Measurements from ENCODE around the gene MTMR10. TPM values are rescaled to one million over a fixed set of nuclear protein-coding genes. Genes with fewer than 3 reads are reported as not detected.

MTMR10 gene
- total and polyA plus RNA-seq, 2 donors (not counting 3 experiments of a cell fraction or from before 2014, with no cell fraction given), result 48.3 to 88.5 TPM

DNA sequence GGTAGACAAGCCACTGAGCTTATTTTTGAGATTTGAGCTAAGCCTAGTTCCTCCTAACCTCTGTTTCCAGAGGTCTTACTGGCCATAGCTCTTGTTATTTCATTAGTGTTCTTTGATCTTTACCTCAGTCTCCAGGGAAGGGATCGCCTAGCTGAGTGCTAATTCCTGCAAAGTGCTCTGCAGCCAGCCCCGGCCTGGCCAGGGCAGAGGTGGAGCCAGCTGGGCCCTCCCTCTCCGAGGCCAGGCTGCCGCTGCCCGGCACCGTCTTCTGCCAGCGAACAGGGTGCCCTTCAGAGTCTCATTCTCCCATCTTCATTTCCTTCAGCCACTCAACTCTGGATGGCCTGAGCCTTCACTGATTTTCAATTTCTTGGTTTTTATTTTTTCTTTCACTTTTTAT, 68.0 kb downstream of the MTMR10 start:
- dilution Hi-C loops (cut with MboI; ENCODE audit: extremely low pct_ligation_motif_present, low sequenced_read_pairs), result no loop called here
- Histone ChIP-seq H4K20me1 (replicated peaks; ENCODE audit: control insufficient read depth, extremely low read depth, insufficient read depth, low read length) (no peaks in the 10 kb centered on the region), H3K4me2 (ENCODE audit: insufficient read depth, low read length) (peak overlapping the region; percentile 20), H2AFZ (ENCODE audit: low read depth, low read length) (peak overlapping the region; percentile 54), H3K9me3 (replicated peaks; ENCODE audit: control insufficient read depth, insufficient read depth, low read length) (no peaks in the 10 kb centered on the region), H3K9ac (replicated peaks; ENCODE audit: extremely low read depth, insufficient read depth, low read length) (no peak overlapping the region), H3K27ac (ENCODE audit: insufficient read depth, low read depth, low read length) (no peak overlapping the region), H3K9me1 (replicated peaks; ENCODE audit: control insufficient read depth, extremely low read depth, insufficient read depth, low read length) (no peaks in the 10 kb centered on the region), H3K4me3 (replicated peaks in 1 of 3; ENCODE audit: insufficient read depth in 1 of 3, low read depth in 1 of 3, low read length in 3 of 3) (no peak overlapping the region), H3K36me3 (ENCODE audit: control insufficient read depth in 2 of 2, extremely low read depth in 1 of 2, insufficient read depth in 2 of 2, low read length in 2 of 2) (peaks cover 5 to 16% of the 10 kb centered on the region in 2 experiments), H3K4me1 (ENCODE audit: control insufficient read depth, extremely low read depth, insufficient read depth, low read length) (peaks cover 18% of the 10 kb centered on the region), H3K27me3 (ENCODE audit: control insufficient read depth in 2 of 2, insufficient read depth in 2 of 2, low read length in 2 of 2) (no peaks in the 10 kb centered on the region), H3K79me2 (ENCODE audit: control insufficient read depth, insufficient read depth, low read length) (no peaks in the 10 kb centered on the region)
- CTCF ChIA-PET, result interaction anchor here (0.7 to 3.8 kb wide), 6 partner anchors 8 to 206 kb away, joined by 3 to 24 read pairs (median 4); partner anchors contain the start of gene FAN1
- no peak for TF ChIP-seq POLR2AphosphoS5 (IDR thresholded peaks at IDR 0.05; ENCODE audit: insufficient read depth, low read depth, low read length)
- no peak for TF ChIP-seq EZH2 (IDR thresholded peaks at IDR 0.05; ENCODE audit: borderline replicate concordance, low read depth, low read length, severe bottlenecking)
- TF ChIP-seq, protein P1, sequence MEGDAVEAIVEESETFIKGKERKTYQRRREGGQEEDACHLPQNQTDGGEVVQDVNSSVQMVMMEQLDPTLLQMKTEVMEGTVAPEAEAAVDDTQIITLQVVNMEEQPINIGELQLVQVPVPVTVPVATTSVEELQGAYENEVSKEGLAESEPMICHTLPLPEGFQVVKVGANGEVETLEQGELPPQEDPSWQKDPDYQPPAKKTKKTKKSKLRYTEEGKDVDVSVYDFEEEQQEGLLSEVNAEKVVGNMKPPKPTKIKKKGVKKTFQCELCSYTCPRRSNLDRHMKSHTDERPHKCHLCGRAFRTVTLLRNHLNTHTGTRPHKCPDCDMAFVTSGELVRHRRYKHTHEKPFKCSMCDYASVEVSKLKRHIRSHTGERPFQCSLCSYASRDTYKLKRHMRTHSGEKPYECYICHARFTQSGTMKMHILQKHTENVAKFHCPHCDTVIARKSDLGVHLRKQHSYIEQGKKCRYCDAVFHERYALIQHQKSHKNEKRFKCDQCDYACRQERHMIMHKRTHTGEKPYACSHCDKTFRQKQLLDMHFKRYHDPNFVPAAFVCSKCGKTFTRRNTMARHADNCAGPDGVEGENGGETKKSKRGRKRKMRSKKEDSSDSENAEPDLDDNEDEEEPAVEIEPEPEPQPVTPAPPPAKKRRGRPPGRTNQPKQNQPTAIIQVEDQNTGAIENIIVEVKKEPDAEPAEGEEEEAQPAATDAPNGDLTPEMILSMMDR (IDR thresholded peaks at IDR 0.05; ENCODE audit: extremely low read depth in 1 of 2, insufficient read depth in 1 of 2, low read depth in 1 of 2, low read length in 2 of 2), result no peak
- TF ChIP-seq, protein P2, sequence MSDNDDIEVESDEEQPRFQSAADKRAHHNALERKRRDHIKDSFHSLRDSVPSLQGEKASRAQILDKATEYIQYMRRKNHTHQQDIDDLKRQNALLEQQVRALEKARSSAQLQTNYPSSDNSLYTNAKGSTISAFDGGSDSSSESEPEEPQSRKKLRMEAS (IDR thresholded peaks at IDR 0.05; ENCODE audit: insufficient read depth, insufficient read length), result no peak
- TF ChIP-seq JUN (IDR thresholded peaks at IDR 0.05; ENCODE audit: borderline replicate concordance, insufficient read depth, insufficient read length, low read depth), result no peak
- TF ChIP-seq GATA2 (IDR thresholded peaks at IDR 0.05; ENCODE audit: insufficient read depth, insufficient read length, low read depth, low read length), result no peak
- TF ChIP-seq FOS (IDR thresholded peaks at IDR 0.05; ENCODE audit: borderline replicate concordance, insufficient read depth, low read length), result no peak
- no peak for TF ChIP-seq POLR2A (IDR thresholded peaks at IDR 0.05; ENCODE audit: low read depth, low read length)
- no peak for TF ChIP-seq MYC (IDR thresholded peaks at IDR 0.05; ENCODE audit: low read depth, low read length)
- intact Hi-C loops (cut with micrococcal nuclease), result loop anchor here (1.0 kb wide), 1 partner anchor 20 kb away; the partner anchor contains the start of gene FAN1
- BruUV-seq (replicated peaks), result no TSS peak
- POLR2A ChIA-PET, result no interaction called here
- DNase-seq (ENCODE audit: low read depth, low spot score) (no peak), FAIRE-seq (no peak)
